CD4-positive, alpha-beta T cell (primary cell): ENCODE data around the gene SCAPER. TPM values are rescaled to one million over a fixed set of nuclear protein-coding genes. Genes with fewer than 3 reads are reported as not detected.

Experiments used
- ATAC-seq: fragments of 200-7000 bp; cut with Tn5 transposase; one replicate; pipeline ENCODE4 v1.10.0; 2022; ENCODE audit warnings: mild to moderate bottlenecking; ENCODE audit not compliant: poor library complexity
- CTCF ChIA-PET: fragments of 350-600 bp; sonication (Branson Sonifier 250); formaldehyde crosslinking; loops from one replicate; lab custom pipeline; 2021; ENCODE audit warnings: antibody characterized with exemption, inconsistent platforms; lab: Charles Lee
- POLR2A ChIA-PET: fragments of 350-600 bp; sonication (Branson Sonifier 250); formaldehyde crosslinking; loops from one replicate; lab custom pipeline; 2021; ENCODE audit warnings: antibody characterized with exemption, inconsistent platforms; lab: Charles Lee
- DNase-seq, 14 experiments: peaks; one replicate each; pipeline ENCODE4 v3.0.0-alpha.2; 2013 to 2020; ENCODE audit warnings: mixed read lengths in 2 of 14
- H3K27ac ChIP-seq, 2 donors: one replicate each; pipeline versions ENCODE4 v1.5.1 to v1.7.0; 2013; ENCODE audit warnings: low read length in 2 of 2, low read depth in 1 of 2, mild to moderate bottlenecking in 1 of 2
- H3K27me3 ChIP-seq, 2 experiments: 1 replicate in 1 of 2; 2 replicates in 1 of 2; pipeline versions ENCODE4 v1.6.1 to v1.7.0; 2013; ENCODE audit warnings: low read length in 2 of 2, control low read depth in 1 of 2, mild to moderate bottlenecking in 1 of 2, moderate library complexity in 1 of 2; ENCODE audit not compliant: insufficient read depth in 2 of 2, control insufficient read depth in 1 of 2
- H3K36me3 ChIP-seq: one replicate; pipeline ENCODE4 v1.6.1; 2013; ENCODE audit warnings: low read length, control low read depth; ENCODE audit not compliant: insufficient read depth
- H3K4me1 ChIP-seq: one replicate; pipeline ENCODE4 v1.6.1; 2013; ENCODE audit warnings: low read length, control low read depth; ENCODE audit not compliant: insufficient read depth
- H3K4me3 ChIP-seq: one replicate; pipeline ENCODE4 v1.5.1; 2013; ENCODE audit warnings: mild to moderate bottlenecking, low read length, moderate library complexity
- H3K9me3 ChIP-seq, 2 experiments: 1 replicate in 1 of 2; 2 replicates in 1 of 2; pipeline versions ENCODE4 v1.6.1 to v1.7.0; 2013; ENCODE audit warnings: low read length in 2 of 2, mild to moderate bottlenecking in 2 of 2, control low read depth in 1 of 2, moderate library complexity in 1 of 2; ENCODE audit not compliant: control insufficient read depth in 1 of 2, insufficient read depth in 1 of 2
- H3K27ac Mint-ChIP-seq: one replicate; pipeline ENCODE4 v1.8.0; 2020; ENCODE audit warnings: mixed read lengths
- H3K27me3 Mint-ChIP-seq: one replicate; pipeline ENCODE4 v1.8.0; 2021; ENCODE audit warnings: mixed read lengths
- H3K36me3 Mint-ChIP-seq: one replicate; pipeline ENCODE4 v1.8.0; 2021; ENCODE audit warnings: low read depth, mixed read lengths
- H3K4me1 Mint-ChIP-seq: one replicate; pipeline ENCODE4 v1.8.0; 2021; ENCODE audit warnings: low read depth, mixed read lengths
- H3K4me3 Mint-ChIP-seq: one replicate; pipeline ENCODE4 v1.8.0; 2020; ENCODE audit warnings: mild to moderate bottlenecking, mixed read lengths
- H3K9me3 Mint-ChIP-seq: one replicate; pipeline ENCODE4 v1.8.0; 2020; ENCODE audit warnings: mixed read lengths
- intact Hi-C, 2 experiments: fragments of 100-400 bp; cut with DNase I in 1 of 2; cut with micrococcal nuclease in 1 of 2; formaldehyde crosslinking; loops; one replicate each; pipeline versions ENCODE4 v1.15.1 to v1.9.0; 2023 to 2025; cut with DNase I, micrococcal nuclease
- total RNA-seq, 174 experiments: library from RNA in 2 of 174; stranded (reverse) in 2 of 174; gene quantifications; one replicate each; pipeline ENCODE4 v1.2.3 and lab custom pipeline; 2021 to 2026
- TF ChIP-seq, protein P1 (sequence below): fragments of 200-600 bp; IDR thresholded peaks from one replicate; pipeline ENCODE4 v1.8.0; 2022; ENCODE audit warnings: antibody characterized with exemption, mild to moderate bottlenecking

Gene SCAPER
- total RNA-seq, 2 experiments from 2014 or later = 40.3 to 41.2 TPM

DNA sequence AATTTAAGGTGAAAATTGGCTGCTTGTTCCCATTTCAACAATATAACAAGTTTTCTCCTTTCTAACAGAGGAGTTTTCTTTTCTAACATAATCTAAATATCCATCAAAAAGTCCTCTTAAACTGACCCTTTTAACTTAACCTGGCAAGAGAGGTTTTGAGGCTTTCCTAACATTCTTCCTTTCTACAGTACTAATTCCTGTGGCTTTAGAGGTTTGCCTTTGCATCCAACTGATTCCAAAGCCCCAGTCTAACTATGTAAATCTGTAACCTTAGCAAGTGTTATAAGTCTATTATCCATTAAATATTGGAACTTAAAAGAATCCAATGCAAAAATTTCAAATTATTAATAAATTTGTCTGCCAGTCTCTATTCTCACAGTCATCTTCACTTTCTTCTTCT, 434.4 kb downstream of the SCAPER start:
- Histone ChIP-seq H3K9me3 (no peaks in the 10 kb centered on the region), H3K27me3 (no peaks in the 10 kb centered on the region), H3K27ac (no peak overlapping the region), H3K36me3 (peaks cover 7% of the 10 kb centered on the region), H3K4me3 (no peak overlapping the region), H3K4me1 (no peaks in the 10 kb centered on the region)
- peaks cover 20% of the 10 kb centered on the region for H3K9me3 Mint-ChIP-seq
- DNase-seq (no peak), ATAC-seq (no peak)
- H3K27ac Mint-ChIP-seq = no peak overlapping the region
- intact Hi-C loops = no loop called here
- H3K27me3 Mint-ChIP-seq = no peaks in the 10 kb centered on the region
- peaks cover 83% of the 10 kb centered on the region for H3K36me3 Mint-ChIP-seq
- ChIA-PET CTCF (no interaction called here), POLR2A (no interaction called here)
- TF ChIP-seq, protein P1, sequence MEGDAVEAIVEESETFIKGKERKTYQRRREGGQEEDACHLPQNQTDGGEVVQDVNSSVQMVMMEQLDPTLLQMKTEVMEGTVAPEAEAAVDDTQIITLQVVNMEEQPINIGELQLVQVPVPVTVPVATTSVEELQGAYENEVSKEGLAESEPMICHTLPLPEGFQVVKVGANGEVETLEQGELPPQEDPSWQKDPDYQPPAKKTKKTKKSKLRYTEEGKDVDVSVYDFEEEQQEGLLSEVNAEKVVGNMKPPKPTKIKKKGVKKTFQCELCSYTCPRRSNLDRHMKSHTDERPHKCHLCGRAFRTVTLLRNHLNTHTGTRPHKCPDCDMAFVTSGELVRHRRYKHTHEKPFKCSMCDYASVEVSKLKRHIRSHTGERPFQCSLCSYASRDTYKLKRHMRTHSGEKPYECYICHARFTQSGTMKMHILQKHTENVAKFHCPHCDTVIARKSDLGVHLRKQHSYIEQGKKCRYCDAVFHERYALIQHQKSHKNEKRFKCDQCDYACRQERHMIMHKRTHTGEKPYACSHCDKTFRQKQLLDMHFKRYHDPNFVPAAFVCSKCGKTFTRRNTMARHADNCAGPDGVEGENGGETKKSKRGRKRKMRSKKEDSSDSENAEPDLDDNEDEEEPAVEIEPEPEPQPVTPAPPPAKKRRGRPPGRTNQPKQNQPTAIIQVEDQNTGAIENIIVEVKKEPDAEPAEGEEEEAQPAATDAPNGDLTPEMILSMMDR = no peak
- H3K4me1 Mint-ChIP-seq = no peaks in the 10 kb centered on the region
- no peak overlapping the region for H3K4me3 Mint-ChIP-seq

- ChIA-PET POLR2A (no interaction called here), CTCF (no interaction called here)
- H3K27me3 Mint-ChIP-seq = no peaks in the 10 kb centered on the region
- no peak overlapping the region for H3K4me3 ChIP-seq
- H3K36me3 Mint-ChIP-seq = peaks cover 95% of the 10 kb centered on the region
- H3K27me3 ChIP-seq = no peaks in the 10 kb centered on the region
- H3K27ac ChIP-seq = no peak overlapping the region
- H3K9me3 Mint-ChIP-seq = peaks cover 20% of the 10 kb centered on the region
- DNase-seq (no peak), ATAC-seq (no peak)
- H3K4me1 Mint-ChIP-seq = no peaks in the 10 kb centered on the region
- TF ChIP-seq, protein P1 = no peak
- no peaks in the 10 kb centered on the region for H3K4me1 ChIP-seq
- peaks cover 7% of the 10 kb centered on the region for H3K36me3 ChIP-seq
- H3K4me3 Mint-ChIP-seq = no peak overlapping the region
- intact Hi-C loops = no loop called here
- H3K27ac Mint-ChIP-seq = no peak overlapping the region
- no peaks in the 10 kb centered on the region for H3K9me3 ChIP-seq
These were observed 436.4 kb downstream of the SCAPER start for GRCh38 chr15:76468722-76469121.

GRCh38 chr15:76467136-76467535, 438.0 kb downstream of the SCAPER start:
- ChIA-PET POLR2A (no interaction called here), CTCF (interaction anchor here (1.2 kb wide), 1 partner anchor 1013 kb away, joined by 3 read pairs; no protein-coding TSS in a partner anchor)
- DNase-seq (no peak), ATAC-seq (no peak)
- TF ChIP-seq, protein P1 = no peak
- Mint-ChIP-seq H3K27ac (no peak overlapping the region), H3K4me3 (no peak overlapping the region), H3K4me1 (no peaks in the 10 kb centered on the region), H3K9me3 (peaks cover 20% of the 10 kb centered on the region), H3K27me3 (no peaks in the 10 kb centered on the region), H3K36me3 (peaks cover 99% of the 10 kb centered on the region)
- no peaks in the 10 kb centered on the region for H3K4me1 ChIP-seq
- no peak overlapping the region for H3K4me3 ChIP-seq
- peaks cover 7% of the 10 kb centered on the region for H3K36me3 ChIP-seq
- no peaks in the 10 kb centered on the region for H3K9me3 ChIP-seq
- H3K27ac ChIP-seq = no peak overlapping the region
- intact Hi-C loops = no loop called here
- no peaks in the 10 kb centered on the region for H3K27me3 ChIP-seq
